Measurements from ENCODE around the gene RPS24.

DNA sequence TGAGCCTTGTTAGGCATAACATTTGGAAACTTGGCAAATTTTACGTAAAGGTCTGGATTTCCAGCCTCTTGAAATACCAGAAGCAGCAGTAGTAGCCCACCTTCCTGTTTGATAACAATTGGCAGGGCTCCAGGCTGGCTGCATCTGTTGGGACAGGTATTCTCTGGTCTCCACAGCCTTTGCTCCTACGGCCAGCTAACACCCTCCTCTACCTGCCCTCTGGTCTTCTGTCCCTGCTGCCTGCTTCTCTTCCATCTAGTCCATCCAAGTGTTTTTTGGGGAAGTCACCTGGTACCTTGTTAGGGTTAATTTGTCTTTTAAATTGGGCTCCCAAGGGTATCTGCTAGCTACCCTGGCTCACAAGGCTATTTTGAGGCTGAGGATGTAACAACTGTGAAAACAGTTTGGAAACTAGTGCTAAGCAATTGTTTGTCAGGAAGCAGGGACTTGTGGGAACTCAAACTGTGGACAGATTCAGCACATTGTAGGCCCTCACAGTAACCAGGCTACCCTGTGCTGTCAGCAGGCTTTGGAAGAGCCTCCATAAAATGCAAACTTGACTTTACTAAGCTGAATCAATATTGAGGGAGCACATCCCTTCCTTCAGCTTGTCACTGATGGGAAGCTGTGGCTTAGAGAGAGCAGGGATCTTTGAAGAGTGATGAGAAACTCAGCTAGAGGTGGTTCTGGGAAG, 8.5 kb downstream of the RPS24 start:
- TF ChIP-seq SMARCA5 (IDR thresholded peaks at IDR 0.05) (no peak), CHD1 (IDR thresholded peaks at IDR 0.05; ENCODE audit: low read length) (no peak), EP300 (IDR thresholded peaks at IDR 0.05; ENCODE audit: low read length) (no peak), CBFB (CRISPR knock-in tag; IDR thresholded peaks at IDR 0.05) (no peak), ZNF75A (CRISPR knock-in tag; IDR thresholded peaks at IDR 0.05) (no peak), DPF2 (IDR thresholded peaks at IDR 0.05) (no peak)
- TF ChIP-seq, protein P1, sequence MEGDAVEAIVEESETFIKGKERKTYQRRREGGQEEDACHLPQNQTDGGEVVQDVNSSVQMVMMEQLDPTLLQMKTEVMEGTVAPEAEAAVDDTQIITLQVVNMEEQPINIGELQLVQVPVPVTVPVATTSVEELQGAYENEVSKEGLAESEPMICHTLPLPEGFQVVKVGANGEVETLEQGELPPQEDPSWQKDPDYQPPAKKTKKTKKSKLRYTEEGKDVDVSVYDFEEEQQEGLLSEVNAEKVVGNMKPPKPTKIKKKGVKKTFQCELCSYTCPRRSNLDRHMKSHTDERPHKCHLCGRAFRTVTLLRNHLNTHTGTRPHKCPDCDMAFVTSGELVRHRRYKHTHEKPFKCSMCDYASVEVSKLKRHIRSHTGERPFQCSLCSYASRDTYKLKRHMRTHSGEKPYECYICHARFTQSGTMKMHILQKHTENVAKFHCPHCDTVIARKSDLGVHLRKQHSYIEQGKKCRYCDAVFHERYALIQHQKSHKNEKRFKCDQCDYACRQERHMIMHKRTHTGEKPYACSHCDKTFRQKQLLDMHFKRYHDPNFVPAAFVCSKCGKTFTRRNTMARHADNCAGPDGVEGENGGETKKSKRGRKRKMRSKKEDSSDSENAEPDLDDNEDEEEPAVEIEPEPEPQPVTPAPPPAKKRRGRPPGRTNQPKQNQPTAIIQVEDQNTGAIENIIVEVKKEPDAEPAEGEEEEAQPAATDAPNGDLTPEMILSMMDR (IDR thresholded peaks at IDR 0.05 in 2 of 3, conservative IDR thresholded peaks at IDR 0.05 in 1 of 3; ENCODE audit: insufficient read depth in 2 of 3, low read depth in 1 of 3, low read length in 3 of 3), result no peak
- TF ChIP-seq, protein P2, sequence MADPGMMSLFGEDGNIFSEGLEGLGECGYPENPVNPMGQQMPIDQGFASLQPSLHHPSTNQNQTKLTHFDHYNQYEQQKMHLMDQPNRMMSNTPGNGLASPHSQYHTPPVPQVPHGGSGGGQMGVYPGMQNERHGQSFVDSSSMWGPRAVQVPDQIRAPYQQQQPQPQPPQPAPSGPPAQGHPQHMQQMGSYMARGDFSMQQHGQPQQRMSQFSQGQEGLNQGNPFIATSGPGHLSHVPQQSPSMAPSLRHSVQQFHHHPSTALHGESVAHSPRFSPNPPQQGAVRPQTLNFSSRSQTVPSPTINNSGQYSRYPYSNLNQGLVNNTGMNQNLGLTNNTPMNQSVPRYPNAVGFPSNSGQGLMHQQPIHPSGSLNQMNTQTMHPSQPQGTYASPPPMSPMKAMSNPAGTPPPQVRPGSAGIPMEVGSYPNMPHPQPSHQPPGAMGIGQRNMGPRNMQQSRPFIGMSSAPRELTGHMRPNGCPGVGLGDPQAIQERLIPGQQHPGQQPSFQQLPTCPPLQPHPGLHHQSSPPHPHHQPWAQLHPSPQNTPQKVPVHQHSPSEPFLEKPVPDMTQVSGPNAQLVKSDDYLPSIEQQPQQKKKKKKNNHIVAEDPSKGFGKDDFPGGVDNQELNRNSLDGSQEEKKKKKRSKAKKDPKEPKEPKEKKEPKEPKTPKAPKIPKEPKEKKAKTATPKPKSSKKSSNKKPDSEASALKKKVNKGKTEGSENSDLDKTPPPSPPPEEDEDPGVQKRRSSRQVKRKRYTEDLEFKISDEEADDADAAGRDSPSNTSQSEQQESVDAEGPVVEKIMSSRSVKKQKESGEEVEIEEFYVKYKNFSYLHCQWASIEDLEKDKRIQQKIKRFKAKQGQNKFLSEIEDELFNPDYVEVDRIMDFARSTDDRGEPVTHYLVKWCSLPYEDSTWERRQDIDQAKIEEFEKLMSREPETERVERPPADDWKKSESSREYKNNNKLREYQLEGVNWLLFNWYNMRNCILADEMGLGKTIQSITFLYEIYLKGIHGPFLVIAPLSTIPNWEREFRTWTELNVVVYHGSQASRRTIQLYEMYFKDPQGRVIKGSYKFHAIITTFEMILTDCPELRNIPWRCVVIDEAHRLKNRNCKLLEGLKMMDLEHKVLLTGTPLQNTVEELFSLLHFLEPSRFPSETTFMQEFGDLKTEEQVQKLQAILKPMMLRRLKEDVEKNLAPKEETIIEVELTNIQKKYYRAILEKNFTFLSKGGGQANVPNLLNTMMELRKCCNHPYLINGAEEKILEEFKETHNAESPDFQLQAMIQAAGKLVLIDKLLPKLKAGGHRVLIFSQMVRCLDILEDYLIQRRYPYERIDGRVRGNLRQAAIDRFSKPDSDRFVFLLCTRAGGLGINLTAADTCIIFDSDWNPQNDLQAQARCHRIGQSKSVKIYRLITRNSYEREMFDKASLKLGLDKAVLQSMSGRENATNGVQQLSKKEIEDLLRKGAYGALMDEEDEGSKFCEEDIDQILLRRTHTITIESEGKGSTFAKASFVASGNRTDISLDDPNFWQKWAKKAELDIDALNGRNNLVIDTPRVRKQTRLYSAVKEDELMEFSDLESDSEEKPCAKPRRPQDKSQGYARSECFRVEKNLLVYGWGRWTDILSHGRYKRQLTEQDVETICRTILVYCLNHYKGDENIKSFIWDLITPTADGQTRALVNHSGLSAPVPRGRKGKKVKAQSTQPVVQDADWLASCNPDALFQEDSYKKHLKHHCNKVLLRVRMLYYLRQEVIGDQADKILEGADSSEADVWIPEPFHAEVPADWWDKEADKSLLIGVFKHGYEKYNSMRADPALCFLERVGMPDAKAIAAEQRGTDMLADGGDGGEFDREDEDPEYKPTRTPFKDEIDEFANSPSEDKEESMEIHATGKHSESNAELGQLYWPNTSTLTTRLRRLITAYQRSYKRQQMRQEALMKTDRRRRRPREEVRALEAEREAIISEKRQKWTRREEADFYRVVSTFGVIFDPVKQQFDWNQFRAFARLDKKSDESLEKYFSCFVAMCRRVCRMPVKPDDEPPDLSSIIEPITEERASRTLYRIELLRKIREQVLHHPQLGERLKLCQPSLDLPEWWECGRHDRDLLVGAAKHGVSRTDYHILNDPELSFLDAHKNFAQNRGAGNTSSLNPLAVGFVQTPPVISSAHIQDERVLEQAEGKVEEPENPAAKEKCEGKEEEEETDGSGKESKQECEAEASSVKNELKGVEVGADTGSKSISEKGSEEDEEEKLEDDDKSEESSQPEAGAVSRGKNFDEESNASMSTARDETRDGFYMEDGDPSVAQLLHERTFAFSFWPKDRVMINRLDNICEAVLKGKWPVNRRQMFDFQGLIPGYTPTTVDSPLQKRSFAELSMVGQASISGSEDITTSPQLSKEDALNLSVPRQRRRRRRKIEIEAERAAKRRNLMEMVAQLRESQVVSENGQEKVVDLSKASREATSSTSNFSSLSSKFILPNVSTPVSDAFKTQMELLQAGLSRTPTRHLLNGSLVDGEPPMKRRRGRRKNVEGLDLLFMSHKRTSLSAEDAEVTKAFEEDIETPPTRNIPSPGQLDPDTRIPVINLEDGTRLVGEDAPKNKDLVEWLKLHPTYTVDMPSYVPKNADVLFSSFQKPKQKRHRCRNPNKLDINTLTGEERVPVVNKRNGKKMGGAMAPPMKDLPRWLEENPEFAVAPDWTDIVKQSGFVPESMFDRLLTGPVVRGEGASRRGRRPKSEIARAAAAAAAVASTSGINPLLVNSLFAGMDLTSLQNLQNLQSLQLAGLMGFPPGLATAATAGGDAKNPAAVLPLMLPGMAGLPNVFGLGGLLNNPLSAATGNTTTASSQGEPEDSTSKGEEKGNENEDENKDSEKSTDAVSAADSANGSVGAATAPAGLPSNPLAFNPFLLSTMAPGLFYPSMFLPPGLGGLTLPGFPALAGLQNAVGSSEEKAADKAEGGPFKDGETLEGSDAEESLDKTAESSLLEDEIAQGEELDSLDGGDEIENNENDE (IDR thresholded peaks at IDR 0.05; ENCODE audit: low read depth, low read length), result no peak

All from K562 (cell line).